ENCODE results near the gene CCDC7.

Gene CCDC7

GRCh38 chr10:32436215-32436614, 9.7 kb upstream of the CCDC7 start:
- no peaks in the 10 kb centered on the region for H3K79me2 ChIP-seq (ENCODE audit: insufficient read depth, low read length)
- ATAC-seq (ENCODE audit: insufficient read depth, low read depth), result no peak
- no peak for TF ChIP-seq EZH2 (IDR thresholded peaks at IDR 0.05; ENCODE audit: borderline replicate concordance, low read depth, low read length, severe bottlenecking)
- no peak for TF ChIP-seq CTCF (IDR thresholded peaks at IDR 0.05; ENCODE audit: borderline replicate concordance, extremely low read depth, low read length, poor library complexity, severe bottlenecking)
- no peak for DNase-seq
- H3K9ac ChIP-seq (ENCODE audit: low read depth, low read length), result no peak overlapping the region
- no peak overlapping the region for H2AFZ ChIP-seq (ENCODE audit: low read depth, low read length)
- no peak overlapping the region for H3K4me2 ChIP-seq (ENCODE audit: insufficient read depth, low read length)
- H4K20me1 ChIP-seq (ENCODE audit: insufficient read depth, low read length), result no peaks in the 10 kb centered on the region
- peaks cover 2% of the 10 kb centered on the region for H3K9me3 ChIP-seq (ENCODE audit: insufficient read depth, low read length, severe bottlenecking)
- H3K27ac ChIP-seq (ENCODE audit: low read length), result no peak overlapping the region
- H3K4me3 ChIP-seq (ENCODE audit: low read depth in 1 of 2, low read length in 2 of 2), result no peak overlapping the region
- H3K27me3 ChIP-seq (ENCODE audit: insufficient read depth, low read length, poor library complexity), result no peaks in the 10 kb centered on the region
- H3K4me1 ChIP-seq (ENCODE audit: insufficient read depth, low read length), result no peaks in the 10 kb centered on the region
- no peaks in the 10 kb centered on the region for H3K36me3 ChIP-seq (ENCODE audit: insufficient read depth, low read length)

- Histone ChIP-seq H4K20me1 (ENCODE audit: insufficient read depth, low read length) (no peaks in the 10 kb centered on the region), H2AFZ (ENCODE audit: low read depth, low read length) (no peak overlapping the region), H3K4me3 (ENCODE audit: low read depth in 1 of 2, low read length in 2 of 2) (no peak overlapping the region), H3K27me3 (ENCODE audit: insufficient read depth, low read length, poor library complexity) (no peaks in the 10 kb centered on the region), H3K4me2 (ENCODE audit: insufficient read depth, low read length) (no peak overlapping the region), H3K36me3 (ENCODE audit: insufficient read depth, low read length) (no peaks in the 10 kb centered on the region), H3K27ac (ENCODE audit: low read length) (no peak overlapping the region), H3K79me2 (ENCODE audit: insufficient read depth, low read length) (no peaks in the 10 kb centered on the region), H3K9ac (ENCODE audit: low read depth, low read length) (no peak overlapping the region), H3K4me1 (ENCODE audit: insufficient read depth, low read length) (no peaks in the 10 kb centered on the region), H3K9me3 (ENCODE audit: insufficient read depth, low read length, severe bottlenecking) (peaks cover 2% of the 10 kb centered on the region)
- no peak for TF ChIP-seq CTCF (IDR thresholded peaks at IDR 0.05; ENCODE audit: borderline replicate concordance, extremely low read depth, low read length, poor library complexity, severe bottlenecking)
- TF ChIP-seq EZH2 (IDR thresholded peaks at IDR 0.05; ENCODE audit: borderline replicate concordance, low read depth, low read length, severe bottlenecking), result no peak
- ATAC-seq (ENCODE audit: insufficient read depth, low read depth) (no peak), DNase-seq (no peak)
These were observed 8.6 kb upstream of the CCDC7 start for GRCh38 chr10:32437334-32437733.

- Histone ChIP-seq H3K27ac (ENCODE audit: low read length) (peak overlapping the region; percentile 20; the same call in 1 of the 2 replicates), H3K79me2 (ENCODE audit: insufficient read depth, low read length) (peaks cover 20% of the 10 kb centered on the region), H3K27me3 (ENCODE audit: insufficient read depth, low read length, poor library complexity) (no peaks in the 10 kb centered on the region), H3K4me1 (ENCODE audit: insufficient read depth, low read length) (peaks cover 16% of the 10 kb centered on the region), H3K4me2 (ENCODE audit: insufficient read depth, low read length) (peak overlapping the region; percentile 60), H2AFZ (ENCODE audit: low read depth, low read length) (no peak overlapping the region), H3K4me3 (ENCODE audit: low read depth in 1 of 2, low read length in 2 of 2) (peak overlapping the region; percentile 63 to 68; a peak in 3 of 4 replicates), H4K20me1 (ENCODE audit: insufficient read depth, low read length) (no peaks in the 10 kb centered on the region), H3K36me3 (ENCODE audit: insufficient read depth, low read length) (no peaks in the 10 kb centered on the region), H3K9ac (ENCODE audit: low read depth, low read length) (peak overlapping the region; percentile 89), H3K9me3 (ENCODE audit: insufficient read depth, low read length, severe bottlenecking) (no peaks in the 10 kb centered on the region)
- DNase-seq (no peak), ATAC-seq (ENCODE audit: insufficient read depth, low read depth) (no peak)
- no peak for TF ChIP-seq CTCF (IDR thresholded peaks at IDR 0.05; ENCODE audit: borderline replicate concordance, extremely low read depth, low read length, poor library complexity, severe bottlenecking)
- no peak for TF ChIP-seq EZH2 (IDR thresholded peaks at IDR 0.05; ENCODE audit: borderline replicate concordance, low read depth, low read length, severe bottlenecking)
These were observed 904 bp upstream of the CCDC7 start for GRCh38 chr10:32445036-32445435.
